Stimulated activated CD4-positive, alpha-beta T cell treated with anti-CD3 and anti-CD28 coated beads, TNF-alpha, amount 100 ng/mL, for 24 hours (primary cell): ENCODE data around the gene QRFP.

Experiments
- DNase-seq, 3 experiments: peaks; one replicate each; pipeline ENCODE4 v3.0.0-alpha.2; 2020; ENCODE audit warnings: low read depth in 3 of 3

Gene QRFP

DNA sequence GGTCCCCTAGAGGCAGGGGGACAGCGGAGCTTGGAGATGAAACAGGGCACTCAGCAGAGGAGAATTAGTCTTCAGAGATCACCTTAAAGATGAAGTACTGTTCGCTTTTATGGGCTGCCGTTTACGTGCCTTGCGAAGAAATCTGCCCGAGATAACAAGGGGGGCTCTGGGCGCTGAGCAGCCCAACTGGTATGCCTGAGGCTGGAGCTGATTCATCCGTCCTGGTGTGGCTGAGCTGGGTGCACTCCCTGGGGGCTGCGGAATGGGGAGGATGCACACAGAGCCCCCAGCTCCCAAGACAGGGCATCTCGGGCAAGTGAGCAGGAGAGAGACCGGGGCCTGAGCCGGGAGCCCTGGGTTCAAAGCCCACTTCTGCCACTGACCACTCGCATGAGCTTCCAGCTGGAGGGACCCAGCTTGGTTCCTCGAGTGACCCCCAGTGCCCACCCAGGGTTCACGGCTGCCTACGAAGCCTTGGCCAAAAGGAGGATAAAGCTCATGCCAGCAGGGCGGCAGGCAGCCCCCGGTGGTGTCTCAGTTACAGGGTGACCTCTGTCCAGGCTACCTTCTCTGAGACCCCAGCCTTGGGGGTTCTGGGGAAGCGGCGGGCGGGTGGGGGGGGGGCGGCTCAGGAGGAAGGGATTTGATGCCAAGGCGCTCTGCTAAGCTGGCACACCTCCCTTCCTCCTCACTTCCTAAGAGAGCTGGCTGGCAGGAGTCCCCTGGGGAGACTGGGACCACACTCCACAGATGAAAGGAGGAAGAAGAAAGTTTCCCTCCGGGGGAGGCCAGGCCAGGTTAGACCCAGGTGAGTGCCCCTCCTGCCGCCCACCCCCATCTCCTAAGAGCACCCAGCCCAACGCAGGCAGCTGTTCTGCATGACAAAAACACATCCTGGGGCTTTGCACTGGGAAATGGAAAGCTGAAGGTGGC is 36.8 kb upstream of the QRFP start:
- no peak for DNase-seq

DNA sequence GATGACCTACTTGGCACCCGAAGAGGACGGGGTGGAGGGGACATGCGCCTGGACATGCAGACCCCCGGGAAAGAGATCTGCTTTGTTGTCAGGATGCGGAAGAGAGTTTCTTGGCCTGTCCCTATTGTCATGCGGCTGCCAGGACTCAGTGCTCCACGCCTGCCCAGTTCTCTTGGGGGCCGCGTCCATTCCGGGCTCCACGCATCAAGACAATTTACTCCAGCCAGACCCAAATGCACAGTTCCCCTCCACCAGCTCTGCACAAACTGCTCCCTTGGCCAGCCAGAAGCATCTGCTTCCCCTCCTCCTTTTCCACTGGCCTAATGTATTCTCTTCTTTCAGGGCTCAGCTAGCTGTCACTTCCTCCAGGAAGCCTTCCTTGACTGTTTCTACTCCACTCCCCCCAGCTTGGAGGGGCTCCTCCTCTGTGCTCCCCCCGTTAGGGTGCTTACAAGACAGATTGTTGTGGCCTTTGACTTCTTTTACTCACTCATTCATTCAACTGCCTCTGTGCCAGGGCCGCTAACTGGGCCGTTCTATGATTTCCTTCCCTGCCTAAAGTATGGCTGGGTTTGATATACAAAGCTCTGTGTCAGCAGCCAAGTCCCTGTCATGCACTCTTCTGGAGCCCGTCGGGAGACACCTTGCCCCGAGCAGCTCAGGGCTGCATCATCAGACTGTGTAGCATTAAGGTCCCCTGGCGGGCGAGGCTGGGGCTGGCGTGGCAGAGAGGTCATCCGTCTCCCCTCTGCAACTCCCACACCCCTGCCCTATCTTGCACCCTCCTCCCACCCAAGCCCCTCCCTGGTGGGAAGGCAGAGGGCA is 35.9 kb upstream of the QRFP start:
- no peak for DNase-seq

DNA sequence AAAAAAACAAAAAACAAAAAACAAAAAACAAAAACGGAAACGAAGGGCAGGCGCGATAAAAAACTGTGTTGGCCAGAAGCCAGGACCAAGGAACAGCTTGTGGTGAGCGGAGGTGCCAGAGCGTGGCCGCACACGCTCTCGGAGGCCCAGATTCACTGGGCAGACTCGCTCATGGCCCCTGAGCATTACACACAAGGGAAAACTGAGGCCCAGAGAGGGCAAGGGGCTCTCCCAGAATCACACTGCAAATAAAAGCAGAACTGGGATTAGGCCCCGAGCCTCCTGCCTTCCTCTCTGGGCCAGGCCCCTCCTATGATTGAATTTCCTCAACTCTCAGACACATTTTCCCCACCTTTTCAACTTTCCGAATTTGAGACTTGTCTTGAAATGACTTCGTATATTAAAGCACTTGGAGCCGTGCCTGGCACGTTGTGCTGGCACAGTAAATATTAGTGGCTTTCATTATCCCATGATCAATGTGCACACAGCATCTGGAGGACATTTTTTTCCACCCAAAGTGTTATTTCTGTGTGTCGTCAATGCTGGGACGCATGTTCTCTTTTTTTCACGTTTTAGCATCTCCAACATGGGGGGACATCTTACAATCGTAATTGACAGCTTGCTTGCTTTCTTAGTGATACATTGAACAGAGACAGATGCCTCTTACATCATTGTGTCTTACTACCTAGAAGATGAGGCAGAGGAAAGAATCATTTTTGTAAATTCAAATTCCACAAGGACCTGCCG is 35.1 kb upstream of the QRFP start:
- no peak for DNase-seq

DNA sequence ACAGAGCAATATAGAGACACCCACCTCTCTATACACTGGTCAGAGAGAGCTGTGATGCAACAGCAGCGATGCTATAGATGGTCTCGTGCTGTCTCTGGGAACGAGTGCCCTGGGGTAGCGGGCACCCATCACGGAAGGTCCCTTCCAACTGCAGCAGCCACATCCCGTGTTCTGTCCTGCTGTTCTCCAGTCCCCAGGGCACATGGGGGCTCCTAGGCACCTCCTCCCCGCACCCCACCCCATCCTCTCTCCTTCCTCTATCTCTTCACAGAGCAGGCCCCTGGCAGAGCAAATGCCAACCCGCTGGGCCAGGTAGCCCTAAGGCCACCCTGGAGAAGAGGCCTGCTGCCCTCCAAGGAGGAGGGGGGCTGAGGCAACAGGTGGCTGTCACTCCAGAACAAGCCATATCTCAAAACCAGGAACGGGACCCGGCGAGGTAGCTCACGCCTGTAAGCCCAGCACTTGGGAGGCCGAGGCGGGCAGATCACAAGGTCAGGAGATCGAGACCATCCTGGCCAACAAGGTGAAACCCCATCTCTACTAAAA is 34.3 kb upstream of the QRFP start:
- DNase-seq: no peak

DNA sequence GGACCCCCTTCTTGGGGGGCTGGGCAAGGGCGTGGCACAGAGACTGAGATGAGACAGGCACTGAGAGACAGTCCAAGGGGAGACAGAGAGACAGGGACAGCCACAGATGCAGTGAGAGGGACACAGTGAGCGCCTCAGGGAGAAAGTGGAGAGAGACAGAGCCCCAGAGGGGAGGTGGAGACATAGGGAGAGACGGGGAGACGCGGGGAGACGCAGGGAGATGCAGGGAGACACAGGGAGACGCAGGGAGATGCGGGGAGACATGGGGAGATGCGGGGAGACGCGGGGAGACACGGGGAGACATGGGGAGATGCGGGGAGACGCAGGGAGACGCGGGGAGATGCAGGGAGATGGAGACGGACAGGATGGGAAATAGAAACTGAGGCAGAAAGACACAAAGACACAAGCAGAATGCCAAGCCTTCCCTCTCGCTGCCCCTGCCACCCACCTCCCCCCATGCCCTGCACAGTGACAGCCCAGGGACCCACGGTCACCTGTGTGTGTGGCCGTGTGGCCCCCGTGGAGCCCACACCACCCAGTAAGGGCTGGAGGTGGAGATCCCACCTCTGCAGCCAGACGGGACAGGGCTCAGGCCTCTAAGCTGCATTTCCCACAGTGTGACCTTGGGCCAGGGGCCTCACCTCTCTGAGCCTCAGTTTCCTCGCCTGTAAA is 33.7 kb upstream of the QRFP start:
- DNase-seq: no peak

DNA sequence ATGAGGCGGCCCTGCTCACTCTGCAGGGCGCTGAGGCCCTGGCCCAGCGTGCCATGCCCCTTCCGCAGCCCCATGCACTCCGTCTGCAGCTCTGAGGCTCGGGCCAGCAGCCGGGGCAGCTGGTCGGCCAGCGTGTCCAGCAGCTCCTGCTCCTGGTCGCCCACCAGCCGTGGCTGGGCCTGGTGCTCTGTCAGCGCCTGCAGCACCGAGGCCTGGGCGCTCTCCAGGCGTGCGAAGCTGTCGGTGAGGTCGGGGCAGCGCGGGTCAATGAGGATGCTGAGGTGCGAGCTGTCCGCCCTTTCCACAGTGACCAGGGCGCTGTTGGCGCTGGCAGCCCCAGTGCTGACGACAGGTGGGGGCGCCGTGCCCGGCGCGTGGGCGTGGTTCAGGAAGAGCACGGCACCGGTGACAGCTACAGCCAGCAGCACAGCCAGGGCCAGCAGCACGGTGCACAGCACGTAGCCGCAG is 33.0 kb upstream of the QRFP start:
- no peak for DNase-seq

DNA sequence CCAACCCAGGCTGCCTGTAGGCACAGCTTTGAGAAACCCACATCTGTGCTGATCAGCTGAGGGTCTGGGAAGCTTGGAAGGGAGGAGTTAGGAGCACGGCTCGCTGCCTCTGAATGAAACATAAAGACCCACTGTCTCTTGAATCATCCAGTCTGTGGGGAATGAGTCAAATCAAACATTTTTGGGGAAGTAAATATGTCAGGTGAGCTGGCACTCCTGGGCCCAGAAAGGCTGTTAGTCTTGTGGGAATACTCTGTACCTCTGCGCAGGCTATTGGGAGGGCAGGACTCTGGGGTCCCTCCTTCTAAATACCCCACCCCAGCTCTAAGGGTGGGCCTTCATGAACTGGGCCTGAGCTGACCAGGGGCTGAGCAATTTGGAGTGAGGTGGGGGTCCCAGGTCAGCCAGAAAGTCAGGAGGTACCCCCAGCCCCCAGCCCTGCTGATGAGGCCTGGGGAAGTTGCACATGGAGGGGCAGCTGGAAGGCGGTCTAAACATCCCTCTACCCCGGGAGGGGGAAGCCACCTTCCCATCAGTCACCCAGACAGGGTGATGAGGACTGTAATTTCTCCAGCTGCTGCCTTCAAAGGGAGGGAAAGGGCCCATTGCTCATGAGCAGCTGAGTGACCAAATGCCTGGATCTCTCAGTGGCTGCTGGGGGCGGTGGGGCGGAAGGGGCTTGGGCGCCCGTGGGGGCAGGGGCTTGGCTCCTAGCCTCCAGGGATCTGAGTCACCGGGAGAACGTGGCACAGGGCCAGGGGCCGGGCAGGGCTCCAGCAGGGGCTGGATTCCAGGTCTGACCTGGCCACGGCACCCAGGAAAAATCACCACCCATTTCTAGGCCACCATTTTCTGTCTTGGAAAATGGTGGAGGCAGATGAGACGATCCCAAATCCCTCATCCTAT is 31.6 kb upstream of the QRFP start:
- DNase-seq: no peak

DNA sequence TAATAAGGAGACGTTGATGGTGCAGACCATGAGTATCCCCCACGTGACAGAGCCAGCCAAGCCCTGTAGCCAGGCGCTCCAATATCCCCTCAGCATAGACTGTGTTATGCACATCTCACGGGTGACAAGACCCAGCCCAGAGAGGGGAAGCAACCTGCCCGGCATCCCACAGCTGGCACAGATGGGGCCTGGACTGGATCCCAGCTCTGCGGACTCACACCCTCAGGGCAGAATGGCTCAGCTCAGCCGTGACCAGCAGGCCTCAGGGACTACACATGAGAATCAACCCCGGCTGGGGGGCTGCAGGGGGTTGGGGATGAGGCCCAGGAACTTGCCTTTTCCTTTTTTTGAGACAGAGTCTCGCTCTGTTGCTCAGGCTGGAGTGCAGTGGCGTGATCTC is 30.7 kb upstream of the QRFP start:
- no peak for DNase-seq

DNA sequence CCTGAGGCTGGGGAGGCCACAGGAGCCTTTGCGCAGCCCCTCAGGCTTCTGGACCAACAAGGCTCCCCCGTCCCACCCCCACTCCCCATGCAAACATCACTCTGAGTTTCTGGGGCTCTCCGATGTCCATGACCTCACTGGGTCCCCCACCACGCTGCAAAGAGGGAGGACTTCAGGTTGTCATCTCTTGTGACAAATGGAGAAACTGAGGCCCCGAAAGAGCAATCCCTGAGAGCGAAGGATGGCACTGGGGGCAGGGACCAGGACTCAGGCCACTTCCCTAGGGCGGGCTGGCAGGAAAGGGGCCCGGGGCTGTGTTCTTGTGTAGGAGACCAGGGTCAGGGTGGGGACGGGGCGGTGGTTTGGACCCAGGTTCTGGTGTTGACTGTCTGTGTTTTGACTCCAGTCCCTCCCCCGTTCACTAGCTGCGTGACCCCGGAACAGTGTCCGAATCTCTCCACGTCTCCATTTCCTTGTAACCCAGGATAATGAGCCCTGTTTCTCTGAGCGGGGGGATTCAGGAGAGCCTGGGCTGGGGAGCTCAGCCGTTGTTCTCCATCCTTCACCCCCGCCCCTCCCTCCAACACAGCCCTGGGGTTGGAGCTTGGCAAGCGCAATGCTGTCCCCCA is 28.6 kb upstream of the QRFP start:
- no peak for DNase-seq

DNA sequence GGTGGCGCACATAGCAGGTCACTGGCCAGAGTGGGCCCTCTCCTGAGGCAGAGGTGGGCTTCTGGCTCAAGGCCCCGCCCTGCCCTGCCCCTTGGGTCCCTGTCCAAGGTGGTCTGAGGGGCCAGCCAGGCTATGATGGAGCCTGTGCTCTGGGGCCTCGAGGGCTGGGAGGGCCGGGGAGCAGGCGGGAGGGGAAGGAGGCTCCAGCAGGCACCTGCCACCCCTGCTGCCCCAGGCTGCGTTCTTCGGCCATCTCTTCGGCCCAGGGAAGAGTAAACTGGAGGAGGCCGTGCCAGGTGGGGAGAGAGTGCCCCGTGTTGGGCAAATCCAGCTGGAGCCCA is 27.8 kb upstream of the QRFP start:
- no peak for DNase-seq

DNA sequence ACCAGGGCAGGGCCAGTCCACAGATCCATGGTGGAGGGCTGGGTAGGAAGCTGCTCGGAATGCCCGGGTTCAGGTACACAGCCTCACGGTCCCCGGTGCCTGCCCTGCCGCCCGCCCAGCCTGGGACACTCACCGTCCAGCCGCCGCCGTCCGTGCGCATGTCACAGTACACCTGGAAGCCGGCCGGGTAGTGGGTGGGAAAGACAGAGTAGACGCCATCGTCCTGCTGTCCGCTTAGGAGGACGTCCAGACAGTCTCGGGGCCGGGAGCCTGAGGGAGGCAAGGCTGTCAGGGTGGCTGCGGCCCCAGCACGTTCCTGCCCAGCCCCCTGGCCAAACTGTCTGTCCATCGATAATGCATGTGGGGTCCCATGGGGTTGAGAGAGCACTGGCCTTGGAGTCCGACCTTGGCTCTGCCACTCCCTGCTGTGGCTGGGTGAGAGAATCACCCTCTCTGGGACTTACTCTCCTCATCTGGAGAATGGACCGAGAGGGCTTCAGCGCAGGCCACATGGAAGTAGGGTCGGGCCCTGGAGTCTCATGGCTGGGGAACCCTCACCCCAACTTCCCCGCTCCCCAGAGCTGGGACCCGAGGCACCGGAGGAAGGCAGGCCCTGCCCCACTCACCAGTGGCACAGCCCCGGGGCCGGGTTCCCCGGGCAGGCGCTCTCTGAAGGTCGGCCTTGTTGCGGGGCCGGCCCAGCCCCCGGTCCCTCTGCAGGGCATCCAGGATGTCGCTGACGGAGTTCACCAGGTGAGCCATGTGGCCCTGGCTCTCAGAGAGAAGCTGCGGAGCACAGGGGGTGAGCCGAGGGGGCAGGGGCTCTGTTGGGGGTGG is 27.2 kb upstream of the QRFP start:
- no peak for DNase-seq

DNA sequence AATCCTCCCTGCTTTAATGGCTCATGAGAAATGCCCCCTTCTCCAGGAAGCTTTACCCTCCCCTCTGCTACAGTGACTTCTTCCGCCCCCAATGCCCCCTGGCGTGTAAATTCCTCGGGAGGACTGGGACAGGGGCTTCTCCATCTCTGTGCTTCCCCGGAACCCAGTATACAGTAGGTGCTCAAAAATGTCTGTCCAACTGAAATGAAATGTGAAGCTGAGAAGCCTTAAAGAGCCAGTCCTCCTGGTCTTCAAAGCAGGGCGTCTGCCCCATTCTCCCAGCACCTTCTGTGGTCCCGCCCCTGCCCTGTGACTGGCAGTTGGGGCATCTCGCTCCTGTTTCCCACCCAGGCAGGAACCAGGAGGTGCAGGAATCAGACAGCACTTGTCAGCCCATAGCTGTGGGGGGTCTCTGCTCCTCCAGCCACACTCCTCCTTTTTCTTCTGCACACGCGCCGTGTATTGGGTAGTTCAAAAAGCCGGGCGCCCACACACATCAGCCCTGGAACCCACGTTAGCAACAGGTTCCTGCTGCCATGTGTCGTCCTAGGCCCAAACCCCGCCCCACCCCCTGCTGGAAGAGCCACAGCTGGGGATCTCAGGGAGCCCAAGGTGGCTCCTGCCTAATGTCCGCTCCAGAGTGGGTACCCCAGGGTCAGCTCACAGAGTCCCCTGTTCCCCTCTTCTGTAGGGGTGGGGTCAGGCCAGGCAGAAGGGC is 26.4 kb upstream of the QRFP start:
- DNase-seq: no peak

DNA sequence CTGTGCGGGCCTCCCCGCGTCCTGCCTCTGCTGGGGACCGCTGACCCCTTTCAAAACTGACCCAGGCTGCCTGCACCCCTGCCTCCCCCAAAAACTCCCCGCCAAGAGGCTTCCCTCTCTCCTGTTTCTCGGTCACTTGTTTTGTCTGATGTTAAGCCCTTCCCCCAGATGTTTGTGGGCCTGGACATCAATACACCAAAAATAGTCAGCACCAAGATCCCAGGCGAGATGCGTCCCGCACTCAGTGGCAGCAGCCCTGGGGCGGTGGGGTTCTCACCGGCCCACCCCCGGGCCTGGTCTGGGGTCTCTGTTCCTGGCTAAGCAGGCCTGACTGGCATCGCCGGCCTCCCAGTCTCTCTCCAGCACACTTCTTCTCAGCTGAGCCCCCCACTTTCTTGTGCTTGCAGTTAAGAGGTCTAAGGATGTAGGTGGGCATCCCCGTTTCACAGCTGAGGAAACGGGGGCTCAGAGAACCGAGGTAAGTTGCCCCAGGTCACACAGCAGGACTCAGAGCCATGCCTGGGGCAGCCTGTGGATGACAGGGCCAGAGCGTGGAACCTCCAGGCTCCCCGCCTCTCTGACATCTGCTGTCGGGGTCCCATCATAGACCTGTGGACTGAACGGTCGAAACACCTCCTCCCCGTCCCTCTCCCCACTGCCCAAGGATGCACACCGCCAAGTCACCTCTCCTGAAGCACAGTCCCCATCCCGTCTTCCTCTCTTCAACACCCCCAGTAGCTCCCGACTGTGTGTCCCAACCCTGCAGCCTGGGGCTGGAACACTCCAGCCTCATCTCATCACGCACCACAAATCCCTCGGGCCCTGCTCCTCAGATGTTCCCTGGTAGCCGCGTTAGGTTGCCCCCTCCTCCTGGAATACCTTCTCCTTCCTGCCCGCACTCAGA is 25.6 kb upstream of the QRFP start:
- no peak for DNase-seq

DNA sequence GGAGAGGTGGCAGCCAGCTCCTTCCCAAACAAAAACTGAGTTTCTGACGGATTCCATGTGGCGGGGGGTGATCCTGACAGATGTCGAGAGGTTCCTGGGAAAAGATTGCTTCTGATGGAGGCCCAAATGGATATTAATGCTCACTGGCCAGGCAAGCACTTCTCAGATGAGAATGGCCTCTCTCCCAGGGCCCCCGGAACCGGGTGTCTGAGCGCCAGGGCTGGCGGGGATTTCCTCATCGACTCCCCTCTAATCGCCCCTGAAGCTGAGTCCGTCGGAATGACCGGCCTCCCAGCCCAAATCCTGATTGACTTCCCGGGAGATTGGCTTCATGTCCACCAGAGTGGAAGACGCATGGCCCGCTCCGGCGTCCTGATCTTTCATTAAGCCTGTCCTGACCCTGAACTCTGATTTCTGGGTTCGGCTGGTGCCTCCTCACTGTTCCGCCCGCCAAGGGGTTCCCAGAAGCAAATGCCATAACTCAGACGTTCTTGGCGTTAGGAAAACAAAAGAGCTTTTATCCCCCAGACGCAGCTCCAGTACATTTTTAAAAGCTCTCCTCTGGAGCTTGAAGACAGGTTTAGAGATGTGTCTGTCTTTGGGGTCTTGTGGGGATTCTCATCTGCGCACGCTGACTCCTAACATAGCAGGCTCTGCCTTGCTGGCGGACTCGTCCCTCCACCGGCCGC is 24.8 kb upstream of the QRFP start:
- no peak for DNase-seq

DNA sequence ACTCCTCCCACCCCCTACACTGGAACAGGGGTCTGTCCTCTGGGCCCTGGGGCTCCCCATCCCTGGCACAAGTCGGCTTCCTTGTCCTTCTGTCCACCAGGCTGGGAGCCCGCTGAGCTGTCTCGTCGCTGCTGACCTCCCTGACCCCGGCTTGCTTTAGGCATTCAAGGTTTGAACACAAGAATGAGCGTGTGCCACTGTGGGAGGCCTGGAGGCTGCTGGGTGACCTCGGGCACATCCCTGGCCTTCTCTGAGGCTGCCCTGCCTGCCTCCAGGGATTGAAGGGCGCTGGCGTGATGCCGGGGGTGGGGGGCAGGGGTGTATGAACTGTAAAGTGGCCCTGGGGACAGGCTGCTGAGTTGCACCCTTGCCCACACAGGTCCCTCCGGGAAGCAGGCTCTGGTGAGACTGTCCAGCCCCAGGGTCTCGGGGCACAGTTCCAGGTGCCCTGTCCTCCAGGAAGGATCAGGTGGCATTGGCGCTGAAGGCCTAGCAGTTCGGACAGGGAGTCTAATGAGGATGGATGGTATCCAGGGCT is 24.2 kb upstream of the QRFP start:
- no peak for DNase-seq

DNA sequence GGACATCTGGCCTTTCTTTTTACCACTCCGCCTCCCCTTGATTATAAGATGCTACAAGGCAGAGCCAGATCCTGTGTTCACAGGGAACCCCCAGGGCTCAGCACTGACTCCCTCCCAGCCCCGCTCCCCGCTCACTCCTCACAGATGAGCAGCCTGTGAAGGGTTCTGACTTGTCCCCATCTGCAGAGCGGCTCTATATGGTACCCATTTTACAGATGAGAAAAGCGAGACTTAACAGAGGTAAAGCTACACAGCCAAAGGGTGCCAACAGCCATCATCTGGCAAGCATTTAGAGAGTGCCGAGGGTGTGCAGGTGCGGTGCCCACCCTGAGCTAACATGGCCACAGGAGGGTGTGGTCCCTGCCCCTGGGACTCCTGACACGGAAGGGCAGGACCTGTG is 23.6 kb upstream of the QRFP start:
- DNase-seq: no peak
